HG03571 (cell line): ENCODE results near the gene SERPINB1.
"Not testable (repeated sequence)": the region's sequence is repeated elsewhere in the genome, so short reads cannot be mapped to it uniquely, and the experiment has no call there.

Source experiments
- ATAC-seq: cut with Tn5 transposase; IDR thresholded peaks from one replicate; pipeline ENCODE4 v1.9.1; 2021; ENCODE audit not compliant: unreplicated experiment

SERPINB1 gene

DNA sequence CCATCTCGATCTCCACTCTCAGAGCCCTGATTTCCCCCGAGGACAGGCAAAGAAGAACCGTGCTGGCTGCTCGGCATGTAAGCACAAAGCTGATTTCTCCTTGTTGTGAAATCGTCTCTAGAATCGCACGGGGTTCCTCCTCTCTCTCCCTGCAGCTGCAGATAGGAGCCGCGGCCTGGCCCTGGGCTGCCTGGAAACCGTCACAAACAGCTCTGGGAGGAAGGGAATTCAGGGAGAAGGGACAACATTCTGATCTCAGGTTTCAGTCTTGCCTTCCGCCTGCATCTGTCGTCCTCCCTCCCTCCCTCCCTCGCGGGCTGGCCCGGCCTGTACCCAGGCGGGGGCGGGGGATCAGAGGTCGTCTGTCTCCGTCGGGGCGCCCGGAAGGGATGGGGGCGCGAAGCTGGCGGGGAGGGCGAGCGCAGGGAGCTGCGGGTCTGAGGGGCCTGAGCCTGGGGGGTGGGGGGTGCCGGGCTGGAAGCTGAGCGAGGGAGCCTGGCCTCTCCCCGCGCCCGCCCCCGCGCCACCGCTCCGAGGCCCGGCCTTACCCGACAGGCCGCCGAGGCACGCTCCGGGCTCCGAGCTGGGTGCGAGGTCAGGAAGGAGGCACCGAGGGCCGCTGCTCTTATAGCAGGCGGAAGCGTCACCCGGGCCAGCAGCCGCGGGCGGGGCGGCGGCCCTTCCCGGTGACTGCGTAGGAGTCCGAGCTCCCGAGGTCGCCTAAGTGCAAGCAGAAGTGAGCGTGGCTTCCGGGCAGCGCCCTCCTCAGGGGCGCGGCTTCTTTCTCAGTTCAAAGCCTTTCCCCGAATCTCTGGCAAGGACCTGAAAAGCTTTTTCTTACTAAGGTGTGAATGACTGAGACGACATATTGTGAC is at the start of gene SERPINB1:
SERPINB1 (minus strand) TSS at position 600 of the 875 bp plus-strand sequence. CDS start 1,277 bp downstream, outside the sequence.
- ATAC-seq: peak; percentile 75

DNA sequence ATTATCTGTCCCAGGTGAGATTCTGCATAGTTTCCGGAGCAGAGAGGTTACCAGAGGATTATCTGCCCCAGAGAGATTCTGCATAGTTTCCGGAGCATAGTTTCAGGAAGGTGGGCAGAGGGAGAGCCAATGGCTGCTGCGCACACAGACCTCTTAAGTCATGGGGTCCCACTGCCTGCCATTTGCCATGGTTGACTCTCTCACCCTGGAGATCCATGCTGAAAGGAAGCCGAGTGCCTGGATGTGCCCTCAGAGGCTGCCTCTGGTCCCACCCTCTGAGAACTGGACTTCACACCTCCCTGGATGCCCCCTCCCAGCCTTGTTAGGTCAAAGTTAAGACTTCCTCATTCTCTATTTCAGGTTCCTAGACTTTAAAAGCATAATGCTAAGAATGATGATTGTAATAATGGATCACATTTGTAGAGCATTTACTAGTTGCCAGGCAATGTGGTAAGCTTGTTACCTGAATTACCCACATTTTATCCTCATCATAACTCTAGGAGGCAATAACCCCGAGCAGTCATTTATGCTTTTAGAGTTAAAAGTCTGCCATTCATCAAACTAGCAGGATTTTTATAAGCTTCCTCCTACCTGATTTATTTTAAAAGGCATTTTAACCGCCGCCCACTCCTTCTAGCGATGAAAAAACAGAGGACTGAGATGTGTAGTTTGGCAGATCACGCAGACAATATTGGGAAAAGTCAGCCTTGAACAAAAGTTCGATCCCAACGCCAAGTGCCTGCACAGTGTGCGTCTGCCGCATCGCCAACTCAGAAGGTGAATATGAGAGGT is 49.5 kb upstream of the SERPINB1 start:
- ATAC-seq: no peak

DNA sequence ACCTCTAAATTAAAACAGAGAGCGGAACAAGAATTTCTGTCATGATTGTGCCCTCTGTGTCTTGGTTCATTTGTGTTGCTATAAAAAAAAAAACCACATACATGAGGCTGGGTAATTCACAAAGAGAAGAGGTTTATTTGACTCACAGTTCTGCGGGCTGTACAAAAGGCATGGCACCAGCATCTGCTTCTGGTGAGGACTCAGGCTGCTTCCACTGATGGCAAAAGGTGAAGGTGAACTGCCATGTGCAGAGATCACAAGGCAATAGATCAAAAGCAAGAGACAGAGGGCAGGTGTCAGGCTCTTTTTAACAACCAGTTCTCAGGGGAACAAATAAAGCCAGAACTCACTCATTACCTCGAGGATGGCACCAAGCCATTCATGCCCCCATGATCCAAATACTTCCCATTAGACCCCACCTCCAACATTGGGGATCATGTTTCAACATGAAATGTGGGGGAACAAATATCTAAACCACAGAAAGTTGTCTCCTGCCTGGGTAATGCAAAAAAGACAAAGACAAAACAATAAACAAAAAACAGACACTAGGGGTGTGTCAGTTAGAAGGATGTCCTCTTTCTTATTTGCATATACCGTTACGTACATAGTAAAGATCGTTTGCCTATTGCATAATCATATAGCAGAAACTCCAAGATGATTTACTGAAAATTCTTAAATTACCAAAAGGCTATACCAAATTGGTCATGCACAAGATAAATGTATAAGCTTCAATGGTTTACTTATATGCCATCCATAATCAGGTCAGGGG is 44.5 kb upstream of the SERPINB1 start:
- no peak for ATAC-seq

DNA sequence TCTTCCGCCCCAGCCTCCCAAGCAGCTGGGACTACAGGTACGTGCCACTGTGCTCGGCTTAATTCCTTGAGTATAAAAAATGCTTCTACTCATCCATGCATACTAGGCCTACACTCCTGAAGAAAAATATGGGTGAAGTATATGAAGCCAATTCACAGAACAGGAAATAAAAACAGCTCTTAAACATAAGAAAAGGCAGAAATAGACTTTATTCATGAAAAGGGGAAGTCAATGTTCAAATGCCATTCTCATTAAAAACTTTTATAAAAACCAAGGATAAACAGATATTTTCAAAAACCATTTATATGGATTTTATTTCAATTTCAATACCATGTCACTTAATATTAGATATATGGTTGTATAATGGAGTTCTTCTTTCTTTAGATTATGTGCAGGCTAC is 43.1 kb upstream of the SERPINB1 start:
- no peak for ATAC-seq

DNA sequence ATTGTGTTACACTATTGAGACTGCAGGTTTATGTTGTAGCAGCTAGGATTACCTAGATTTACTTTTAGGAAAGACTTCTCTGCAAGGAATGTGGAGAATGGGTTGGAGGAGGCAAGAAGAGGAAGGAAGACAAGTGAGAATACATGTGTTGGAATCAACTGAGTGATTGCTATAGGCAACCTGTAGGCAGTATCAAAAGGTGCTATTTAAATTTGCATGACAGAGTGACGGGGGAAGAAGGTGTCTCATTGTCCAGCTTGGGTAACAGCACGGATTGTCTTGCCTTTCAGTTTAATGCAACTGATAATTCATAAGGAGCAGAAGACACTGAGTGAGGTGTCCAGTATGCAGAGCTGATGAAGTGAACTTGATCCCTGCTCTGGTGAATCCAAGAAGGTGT is 42.0 kb upstream of the SERPINB1 start:
- ATAC-seq: no peak

DNA sequence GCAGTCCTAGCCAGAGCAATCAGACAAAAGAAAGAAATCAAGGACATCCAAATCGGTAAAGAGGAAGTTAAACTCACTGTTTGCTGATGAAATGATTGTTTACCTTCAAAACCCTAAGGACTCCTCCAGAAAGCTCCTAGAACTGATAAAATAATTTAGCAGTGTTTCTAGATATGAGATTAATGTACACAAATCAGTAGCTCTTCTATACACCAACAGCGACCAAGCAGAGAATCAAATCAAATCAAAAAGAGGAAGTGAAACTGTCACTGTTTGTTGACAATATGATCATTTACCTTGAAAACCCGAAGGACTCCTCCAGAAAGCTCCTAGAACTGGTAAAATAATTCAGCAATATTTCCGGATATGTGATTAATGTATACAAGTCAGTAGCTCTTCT is 39.8 kb upstream of the SERPINB1 start:
- peak; percentile 68 for ATAC-seq

DNA sequence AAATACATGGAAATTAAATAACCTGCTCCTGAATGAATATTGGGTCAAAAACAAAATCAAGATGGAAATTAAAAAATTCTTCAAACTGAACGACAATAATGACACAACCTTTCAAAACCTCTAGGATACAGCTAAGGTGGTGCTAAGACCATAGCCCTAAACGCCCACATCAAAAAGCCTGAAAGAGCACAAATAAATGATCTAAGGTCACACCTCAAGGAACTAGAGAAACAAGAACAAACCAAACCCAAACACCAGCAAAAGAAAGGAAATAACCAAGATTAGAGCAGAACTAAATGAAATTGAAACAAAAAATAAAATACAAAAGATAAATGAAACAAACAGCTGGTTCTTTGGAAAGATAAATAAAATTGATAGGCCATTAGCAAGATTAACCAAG is 38.5 kb upstream of the SERPINB1 start:
- not testable (repeated sequence) for ATAC-seq

DNA sequence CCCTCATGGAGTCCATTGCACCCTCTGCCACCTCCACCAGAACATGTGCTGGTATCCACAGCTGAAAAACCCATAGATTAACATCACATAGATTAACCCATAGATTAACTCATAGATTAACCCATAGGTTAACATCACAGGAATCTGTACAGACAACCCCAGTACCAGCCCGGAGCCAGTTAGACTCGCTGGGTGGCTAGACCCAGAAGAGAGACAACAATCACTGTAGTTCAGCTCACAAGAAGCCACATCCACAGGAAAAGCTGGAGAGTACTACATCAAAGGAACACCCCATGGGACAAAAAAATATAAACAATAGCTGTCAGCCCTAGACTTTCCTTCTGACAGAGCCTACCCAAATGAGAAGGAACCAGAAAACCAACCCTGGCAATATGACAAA is 36.3 kb upstream of the SERPINB1 start:
- no peak for ATAC-seq

DNA sequence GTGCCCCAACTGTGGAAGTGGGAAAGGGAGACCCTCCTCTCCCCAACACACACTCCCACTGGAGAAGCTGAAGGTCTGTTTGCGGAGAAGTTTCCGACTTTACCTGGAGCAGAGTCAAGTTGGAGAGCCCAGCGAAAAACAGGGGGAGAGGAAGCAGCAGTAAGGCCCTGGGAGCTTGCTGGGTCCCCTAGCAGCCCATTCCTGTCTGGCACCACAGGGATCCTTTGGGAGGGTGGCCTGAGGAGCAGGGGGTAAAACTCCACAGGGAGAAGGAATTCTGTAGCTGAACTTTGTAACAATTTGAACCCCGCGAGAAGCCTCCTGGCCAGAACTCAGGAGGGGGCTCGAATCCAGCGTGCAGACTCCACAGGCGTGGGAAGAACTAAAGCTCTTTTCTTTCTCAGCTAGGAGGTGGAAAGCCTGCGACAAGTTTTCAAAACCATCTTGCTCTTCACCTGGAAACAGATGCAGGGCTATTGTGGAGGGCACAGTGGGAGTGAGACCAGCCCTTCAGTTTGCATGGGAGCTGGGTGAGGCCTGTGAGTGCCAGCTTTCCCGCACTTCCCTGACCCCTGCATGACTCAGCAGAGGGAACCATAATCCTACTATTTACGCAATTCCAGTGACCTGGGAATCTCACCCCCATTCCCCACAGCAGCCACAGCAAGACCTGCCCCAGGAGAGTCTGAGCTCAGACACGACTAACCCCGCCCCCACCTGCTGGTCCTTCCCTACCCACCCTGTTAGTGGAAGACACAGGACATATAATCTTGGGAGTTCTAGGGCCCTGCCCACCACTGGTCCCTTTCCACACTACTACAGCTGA is 35.6 kb upstream of the SERPINB1 start:
- ATAC-seq: no peak

DNA sequence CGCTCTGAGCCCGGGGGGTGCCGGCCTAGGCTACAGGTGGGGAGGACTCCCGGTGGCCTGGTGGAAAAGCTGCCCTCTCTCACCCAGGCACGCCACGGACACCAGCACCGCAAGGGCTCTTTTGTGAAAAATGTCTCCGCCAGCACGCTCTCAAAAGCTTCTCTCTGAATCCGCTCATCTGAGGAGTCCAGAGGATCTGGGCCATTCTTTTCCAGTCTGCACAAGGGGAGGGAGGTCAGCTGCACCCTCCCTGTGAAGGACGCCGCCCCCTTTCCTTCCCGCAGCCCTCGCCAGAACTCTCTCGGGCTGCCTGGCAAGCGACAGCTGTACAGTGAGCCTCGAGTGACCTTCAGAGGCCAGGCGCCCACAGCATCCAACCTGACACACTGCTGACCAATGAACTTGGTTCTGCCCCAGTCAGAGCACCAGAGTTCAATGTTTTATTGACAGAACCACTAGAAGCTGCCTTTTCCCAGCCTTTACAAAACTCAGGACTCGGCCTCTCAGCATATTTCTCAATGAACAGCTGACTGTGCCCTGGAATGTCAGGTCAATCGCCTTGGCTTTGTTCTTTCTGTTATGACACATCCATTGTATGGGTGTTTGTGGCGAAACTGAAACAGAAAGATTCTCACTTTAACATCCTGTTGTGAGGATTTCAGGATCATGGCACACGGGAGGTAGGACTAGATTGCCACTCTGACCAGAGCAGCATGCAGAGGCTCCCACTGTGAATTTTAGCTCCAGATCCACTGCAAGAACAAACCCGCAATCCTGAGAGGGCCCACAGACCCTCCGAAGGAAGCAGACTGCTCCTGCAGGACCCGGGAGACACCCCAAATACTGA is 34.8 kb upstream of the SERPINB1 start:
- no peak for ATAC-seq

DNA sequence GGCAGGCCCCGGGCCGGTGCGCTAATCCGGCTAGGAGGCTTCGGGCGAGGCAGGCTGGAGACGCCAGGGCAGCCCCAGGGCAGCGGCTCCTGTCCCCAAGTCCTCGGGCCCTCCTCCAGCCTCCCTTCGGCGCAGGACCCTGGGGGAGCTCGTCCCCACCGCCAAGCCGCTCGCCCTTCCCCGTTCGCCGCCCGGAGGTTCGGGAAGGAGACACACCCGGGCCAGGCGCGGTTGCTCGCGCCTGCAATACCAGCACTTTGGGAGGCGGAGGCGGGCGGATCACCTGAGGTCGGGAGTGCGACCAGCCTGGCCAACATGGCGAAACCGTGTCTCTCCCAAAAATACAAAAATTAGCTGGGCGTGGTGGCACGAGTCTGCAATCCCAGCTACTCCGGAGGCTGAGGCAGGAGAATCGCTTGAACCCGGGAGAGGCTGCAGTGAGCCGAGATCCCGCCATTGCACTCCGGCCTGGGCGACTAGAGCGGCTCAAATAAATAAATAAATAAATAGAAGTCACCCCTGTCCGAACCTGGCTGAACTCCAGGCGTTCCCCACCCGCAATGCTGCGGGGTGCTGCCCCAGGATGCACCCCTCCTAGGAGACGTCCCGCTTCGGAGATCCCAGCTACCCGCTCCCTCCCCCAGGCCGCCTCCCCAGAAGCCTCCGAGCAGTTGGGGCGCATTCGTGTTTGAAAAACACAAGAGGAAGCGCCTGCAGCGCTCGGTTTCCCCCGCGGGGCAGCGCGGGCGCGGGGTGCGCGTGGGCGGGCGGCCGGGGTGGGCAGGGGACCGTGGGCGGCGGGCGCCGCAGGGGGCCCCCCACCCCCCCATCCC is 33.9 kb upstream of the SERPINB1 start:
- ATAC-seq: no peak

DNA sequence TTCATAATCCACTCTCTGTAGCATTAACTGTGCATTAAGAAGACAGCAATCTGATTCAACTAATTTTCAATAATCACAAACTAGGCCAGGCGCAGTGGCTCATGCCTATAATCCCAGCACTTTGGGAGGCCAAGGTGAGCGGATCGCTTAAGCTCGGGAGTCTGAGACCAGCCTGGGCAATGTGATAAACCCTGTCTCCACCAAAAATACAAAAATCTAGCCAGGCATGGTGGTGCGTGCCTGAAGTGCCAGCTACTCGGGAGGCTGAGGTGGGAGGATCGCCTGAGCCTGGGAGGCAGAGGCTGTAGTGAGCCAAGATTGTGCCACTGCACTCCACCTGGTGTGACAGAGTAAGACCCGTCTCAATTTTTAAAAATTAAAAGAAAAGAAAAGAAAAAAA is 32.0 kb upstream of the SERPINB1 start:
- ATAC-seq: no peak

DNA sequence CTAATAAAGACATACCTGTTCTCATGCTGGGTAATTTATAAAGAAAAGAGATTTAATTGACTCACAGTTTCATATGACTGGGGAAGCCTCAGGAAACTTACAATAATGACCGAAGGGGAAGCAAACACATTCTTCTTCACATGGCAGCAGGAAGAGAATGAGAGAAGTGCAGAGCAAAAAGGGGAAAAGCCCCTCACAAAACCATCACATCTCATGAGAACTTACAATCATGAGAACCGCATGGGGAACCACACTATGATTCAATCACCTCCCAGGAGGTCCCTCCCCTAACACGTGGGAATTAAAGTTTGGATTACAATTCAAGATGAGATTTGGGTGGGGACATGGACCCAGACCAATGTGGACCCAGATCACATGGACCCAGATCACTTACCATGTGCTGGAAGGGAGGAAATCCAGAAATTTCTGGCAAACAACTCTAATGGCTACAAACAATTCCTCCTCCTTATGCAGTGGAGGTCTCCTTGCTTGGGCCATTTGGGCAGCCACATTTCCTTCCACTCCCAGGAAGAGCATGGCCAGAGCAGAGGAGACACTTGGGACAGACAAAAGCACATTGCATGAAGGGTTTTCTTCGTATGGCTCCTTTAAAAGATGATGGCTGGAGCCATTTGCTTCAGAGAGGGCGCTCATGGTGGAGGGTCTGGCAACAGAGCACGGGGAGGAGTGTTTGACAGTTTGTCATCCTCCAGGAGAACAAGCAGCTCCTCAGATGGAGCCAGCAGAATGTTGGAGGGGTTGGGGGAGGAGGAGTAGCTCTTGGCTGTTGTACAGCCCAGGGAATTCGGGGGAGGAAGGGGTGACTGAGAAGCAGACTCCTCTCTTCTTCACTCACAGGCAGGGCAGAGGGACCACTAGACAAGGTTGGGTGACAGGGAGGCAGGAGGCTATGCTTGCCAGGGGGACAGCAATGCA is 31.0 kb upstream of the SERPINB1 start:
- no peak for ATAC-seq

DNA sequence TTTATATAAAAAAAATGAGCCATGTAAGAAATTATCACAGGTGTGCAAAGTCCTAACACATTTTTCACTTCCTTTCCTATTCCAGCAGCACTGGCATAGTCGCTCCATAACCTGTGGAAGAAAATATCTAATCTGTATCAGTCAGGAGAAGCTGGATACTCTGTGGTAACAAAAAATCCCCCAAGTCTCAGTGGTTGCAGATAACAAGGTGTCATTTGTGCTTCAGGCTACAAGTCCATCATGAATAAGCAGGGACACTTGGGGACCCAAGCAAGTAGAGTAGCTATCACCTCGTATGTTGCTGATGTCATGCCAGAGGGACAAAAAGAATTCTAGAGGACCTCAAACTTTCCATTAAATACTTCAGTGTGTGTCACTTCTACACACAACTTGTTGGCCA is 30.3 kb upstream of the SERPINB1 start:
- ATAC-seq: no peak

DNA sequence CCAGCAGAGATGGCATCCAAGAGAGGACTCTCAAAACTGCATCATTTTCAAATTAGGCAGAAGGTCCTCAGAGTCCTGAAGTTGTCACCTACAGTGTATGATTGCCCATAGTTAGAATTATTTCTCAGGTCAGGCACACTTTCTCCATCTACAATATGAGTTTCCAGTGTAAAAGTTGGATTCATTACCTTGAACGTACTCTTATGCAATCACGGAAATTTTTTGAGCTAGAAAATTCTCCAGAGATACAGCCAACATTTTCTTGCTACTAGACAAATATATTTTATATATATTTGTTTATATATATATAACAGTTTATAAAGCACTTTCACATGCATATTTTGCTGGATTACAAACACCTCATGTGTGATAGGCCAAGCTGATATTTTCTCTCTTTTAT is 29.4 kb upstream of the SERPINB1 start:
- ATAC-seq: no peak

DNA sequence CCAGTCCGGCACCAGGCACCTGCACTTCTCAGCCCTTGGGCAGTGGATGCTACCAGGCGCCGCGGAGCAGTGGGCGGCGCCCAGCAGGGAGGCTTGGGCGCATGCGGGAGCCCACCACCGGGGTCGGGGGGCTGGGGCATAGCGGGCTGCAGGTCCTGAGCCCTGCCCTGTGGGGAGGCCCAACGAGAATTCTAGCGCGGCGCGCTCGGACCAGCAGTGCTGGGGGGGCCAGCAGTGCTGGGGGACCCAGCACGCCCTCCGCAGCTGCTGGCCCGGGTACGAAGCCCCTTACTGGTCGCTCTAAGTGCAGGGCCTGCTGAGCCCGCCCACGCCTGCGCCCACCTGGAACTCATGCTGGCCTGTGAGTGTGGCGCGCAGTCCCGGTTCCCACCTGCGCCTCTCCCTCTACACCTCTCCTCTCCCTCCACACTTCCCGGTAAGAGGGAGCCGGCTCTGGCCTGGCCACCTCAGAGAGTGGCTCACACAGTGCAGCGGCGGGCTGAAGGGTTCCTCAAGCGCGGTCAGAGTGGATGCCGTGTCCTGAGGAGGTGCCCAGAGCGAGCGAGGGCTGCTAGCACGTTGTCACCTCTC is 28.5 kb upstream of the SERPINB1 start:
- ATAC-seq: no peak

DNA sequence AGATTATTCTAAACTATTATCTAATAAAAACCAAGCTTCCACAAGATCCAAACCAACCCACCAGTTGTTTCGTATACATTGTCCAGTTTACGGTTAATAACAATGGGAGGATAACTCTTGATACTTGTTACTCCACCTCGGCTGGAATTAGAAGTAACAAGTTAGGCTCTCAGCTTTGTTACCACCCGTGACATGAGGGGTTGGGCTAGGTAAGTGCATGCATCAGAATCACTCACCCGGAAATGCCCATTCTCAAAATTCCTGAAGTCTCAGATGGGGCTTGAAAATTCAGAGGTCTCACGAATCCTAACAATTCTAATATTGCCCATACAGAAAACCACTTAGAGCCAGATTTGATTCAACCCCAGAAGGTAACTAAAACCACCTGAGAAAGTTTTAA is 27.0 kb upstream of the SERPINB1 start:
- ATAC-seq: no peak
